ENCODE data around the gene BEGAIN. TPM values are rescaled to one million over a fixed set of nuclear protein-coding genes. Genes with fewer than 3 reads are reported as not detected.

The BEGAIN gene
- total and polyA plus RNA-seq, 2 of the 8 experiments (the other 6 are each of a cell fraction or from before 2014, with no cell fraction given), result 2.9 to 3.0 TPM

GRCh38 chr14:100487304-100487703 lies 99.9 kb downstream of the BEGAIN start:
- Histone ChIP-seq H2BK20ac (ENCODE audit: low read length) (no peak overlapping the region), H3K9ac (replicated peaks in 1 of 4; ENCODE audit: extremely low read depth in 1 of 4, low read depth in 3 of 4, low read length in 3 of 4) (no peak overlapping the region), H2BK5ac (ENCODE audit: low read depth, low read length) (no peak overlapping the region), H4K20me1 (replicated peaks in 1 of 2; ENCODE audit: control insufficient read depth in 1 of 2, insufficient read depth in 2 of 2, low read length in 2 of 2) (peaks cover 0 to 9% of the 10 kb centered on the region in 2 experiments), H4K91ac (replicated peaks; ENCODE audit: insufficient read length, low read length) (no peak overlapping the region), H3K23ac (ENCODE audit: insufficient read length) (no peak overlapping the region), H3K23me2 (ENCODE audit: low read depth, low read length) (no peaks in the 10 kb centered on the region; the same call in 1 of the 2 replicates), H3K9me3 (ENCODE audit: insufficient read depth in 2 of 2, low read depth in 1 of 2, low read length in 1 of 2) (no peaks in the 10 kb centered on the region), H2AK5ac (ENCODE audit: low read depth, low read length) (no peak overlapping the region), H4K5ac (ENCODE audit: insufficient read length, low read depth, low read length) (no peak overlapping the region), H3K36me3 (ENCODE audit: control insufficient read depth in 2 of 4, insufficient read depth in 4 of 4, low read length in 3 of 4) (no peaks in the 10 kb centered on the region), H2BK12ac (ENCODE audit: low read depth, low read length) (no peak overlapping the region), H3K56ac (replicated peaks; ENCODE audit: insufficient read length, low read depth, low read length) (no peak overlapping the region), H3K79me2 (ENCODE audit: control insufficient read depth in 1 of 2, insufficient read depth in 2 of 2, low read length in 2 of 2) (no peaks in the 10 kb centered on the region), H3K4me2 (ENCODE audit: insufficient read depth in 1 of 2, low read depth in 2 of 2, low read length in 2 of 2) (no peak overlapping the region), H3K14ac (ENCODE audit: insufficient read length) (no peak overlapping the region), H3K18ac (ENCODE audit: extremely low read depth, low read length) (no peak overlapping the region), H2AFZ (ENCODE audit: low read length) (no peak overlapping the region), H3K4me1 (replicated peaks in 1 of 4; ENCODE audit: control insufficient read depth in 3 of 4, insufficient read depth in 4 of 4, low read length in 3 of 4) (no peaks in the 10 kb centered on the region; a peak in 1 of 7 replicates), H3K27ac (ENCODE audit: low read depth, low read length) (no peak overlapping the region), H4K8ac (ENCODE audit: extremely low read depth, insufficient read depth, low read length) (no peak overlapping the region), H2BK120ac (replicated peaks; ENCODE audit: low read depth, low read length) (no peak overlapping the region), H3K27me3 (replicated peaks in 1 of 4; ENCODE audit: control insufficient read depth in 3 of 4, extremely low read depth in 1 of 4, insufficient read depth in 3 of 4, low read length in 3 of 4) (no peaks in the 10 kb centered on the region), H2BK15ac (ENCODE audit: low read length) (no peak overlapping the region), H3K79me1 (ENCODE audit: low read depth, low read length) (0 out of 2 replicates have a peak, but pooled peaks cover 3% of the 10 kb centered on the region), H3K4me3 (ENCODE audit: extremely low read depth in 1 of 4, insufficient read depth in 2 of 4, low read depth in 3 of 4, low read length in 4 of 4) (no peak overlapping the region), H3K4ac (replicated peaks; ENCODE audit: insufficient read length, low read depth, low read length) (no peak overlapping the region)
- ChIA-PET POLR2A (ENCODE audit: partially characterized antibody) (no interaction called here), CTCF (ENCODE audit: partially characterized antibody) (interaction anchor here (1.4 to 4.2 kb wide), 3 partner anchors 47 to 158 kb away, joined by 4 to 13 read pairs (median 5); no protein-coding TSS in a partner anchor)
- FAIRE-seq (no peak), DNase-seq (ENCODE audit: low read depth in 1 of 2, low spot score in 2 of 2) (no peak)
- TF ChIP-seq SRF (IDR thresholded peaks at IDR 0.05; ENCODE audit: low read depth, low read length), result no peak
- TF ChIP-seq RBBP5 (IDR thresholded peaks at IDR 0.05; ENCODE audit: borderline replicate concordance, low read depth, low read length), result no peak
- no peak for TF ChIP-seq CBX8 (IDR thresholded peaks at IDR 0.05; ENCODE audit: borderline replicate concordance, low read depth, low read length)
- no peak for TF ChIP-seq GTF2F1 (IDR thresholded peaks at IDR 0.05; ENCODE audit: borderline replicate concordance, low read depth, low read length)
- no peak for TF ChIP-seq EP300 (IDR thresholded peaks at IDR 0.05; ENCODE audit: borderline replicate concordance in 1 of 2, low read depth in 2 of 2, low read length in 2 of 2)
- TF ChIP-seq RXRA (IDR thresholded peaks at IDR 0.05; ENCODE audit: insufficient read depth, low read depth, low read length), result no peak
- no peak for TF ChIP-seq KDM4A (IDR thresholded peaks at IDR 0.05; ENCODE audit: low read depth, low read length, severe bottlenecking)
- TF ChIP-seq FOSL1 (IDR thresholded peaks at IDR 0.05; ENCODE audit: insufficient read depth, low read depth, low read length), result no peak
- TF ChIP-seq EZH2 (IDR thresholded peaks at IDR 0.05; ENCODE audit: low read depth, low read length, severe bottlenecking), result no peak
- no peak for TF ChIP-seq SIRT6 (IDR thresholded peaks at IDR 0.05; ENCODE audit: low read length)
- TF ChIP-seq USF2 (IDR thresholded peaks at IDR 0.05; ENCODE audit: low read length), result no peak
- TF ChIP-seq ATF2 (IDR thresholded peaks at IDR 0.05; ENCODE audit: low read length), result no peak

Data from H1 (cell line).